HepG2 (cell line): Measurements from ENCODE around the gene NTN4. TPM values are rescaled to one million over a fixed set of nuclear protein-coding genes. Genes with fewer than 3 reads are reported as not detected.

Source experiments
- ATAC-seq: fragments of 200-7000 bp; cut with Tn5 transposase; 3 replicates; pipeline ENCODE4 v1.9.1; 2020; ENCODE audit warnings: mild to moderate bottlenecking, moderate library complexity
- BruUV-seq: library from RNA; stranded (reverse); fragments of 400-500 nt; replicated peaks from 2 replicates; lab custom pipeline; 2021; lab: Mats Ljungman, UMichigan
- CTCF ChIA-PET: fragments of 300-600 bp; formaldehyde crosslinking; extraction: SDS; loops from one replicate; lab custom pipeline; 2021; ENCODE audit warnings: low total read pairs, inconsistent platforms, low intra/inter-chr PET ratio; lab: Yijun Ruan, JAX
- POLR2A ChIA-PET: fragments of 350-600 bp; sonication (Branson Sonifier 250); formaldehyde crosslinking; loops from one replicate; lab custom pipeline; 2020; ENCODE audit warnings: antibody characterized with exemption, inconsistent platforms; lab: Yijun Ruan, JAX
- DNase-seq: peaks from one replicate; pipeline ENCODE4 v3.0.0-alpha.2; 2015; ENCODE audit warnings: low spot score
- FAIRE-seq: peaks from 3 replicates; lab custom pipeline; 2011; peaks lifted over from hg19 to GRCh38; lab: Jason Lieb, UNC
- H2AFZ ChIP-seq: one replicate; pipeline ENCODE4 v1.6.1; 2011; ENCODE audit warnings: low read length, inconsistent platforms
- H3K27ac ChIP-seq: fragments of 300-600 bp; 3 replicates; pipeline ENCODE4 v1.8.0; 2011; ENCODE audit warnings: mixed run types, mild to moderate bottlenecking, mixed read lengths, low read length, inconsistent platforms; ENCODE audit not compliant: insufficient read depth; ENCODE audit errors: extremely low read length
- H3K27me3 ChIP-seq, 2 experiments: fragments of 200-600 bp in 1 of 2; 2 replicates in 1 of 2; 3 replicates in 1 of 2; pipeline versions ENCODE4 v1.6.0 to v1.8.0; 2011; ENCODE audit warnings: low read length in 2 of 2, mild to moderate bottlenecking in 2 of 2, moderate library complexity in 2 of 2, inconsistent platforms in 1 of 2; ENCODE audit not compliant: insufficient read depth in 2 of 2, control insufficient read depth in 1 of 2
- H3K36me3 ChIP-seq, 2 experiments: fragments of 200-600 bp in 1 of 2; replicated peaks in 1 of 2; 2 replicates in 1 of 2; 3 replicates in 1 of 2; pipeline versions ENCODE4 v1.5.1 to v1.8.0; 2011; ENCODE audit warnings: low read length in 2 of 2, inconsistent platforms in 1 of 2; ENCODE audit not compliant: insufficient read depth in 2 of 2, control insufficient read depth in 1 of 2
- H3K4me1 ChIP-seq: 2 replicates; pipeline ENCODE4 v1.5.1; 2012; ENCODE audit warnings: low read length, inconsistent platforms; ENCODE audit not compliant: insufficient read depth
- H3K4me2 ChIP-seq: 2 replicates; pipeline ENCODE4 v1.6.0; 2011; ENCODE audit warnings: low read depth, low read length, inconsistent platforms
- H3K4me3 ChIP-seq, 3 experiments: fragments of 200-600 bp in 1 of 3; sonication (generic), shearing (Covaris generic) in 1 of 3; replicated peaks in 1 of 3; 2 replicates each; pipeline ENCODE4 v1.5.1; 2011 to 2016; ENCODE audit warnings: low read length in 3 of 3, inconsistent platforms in 2 of 3, low read depth in 2 of 3, mild to moderate bottlenecking in 2 of 3, control low read depth in 1 of 3, mixed read lengths in 1 of 3; ENCODE audit not compliant: insufficient read depth in 1 of 3
- H3K79me2 ChIP-seq: one replicate; pipeline ENCODE4 v1.6.1; 2011; ENCODE audit warnings: low read length, inconsistent platforms; ENCODE audit not compliant: insufficient read depth
- H3K9ac ChIP-seq: 2 replicates; pipeline ENCODE4 v1.6.0; 2011; ENCODE audit warnings: mild to moderate bottlenecking, low read depth, low read length, inconsistent platforms; ENCODE audit not compliant: insufficient read depth
- H3K9me3 ChIP-seq: 2 replicates; pipeline ENCODE4 v1.5.1; 2012; ENCODE audit warnings: mild to moderate bottlenecking, low read length
- H4K20me1 ChIP-seq: 2 replicates; pipeline ENCODE4 v1.6.0; 2011; ENCODE audit warnings: inconsistent platforms, mild to moderate bottlenecking, low read length, moderate library complexity; ENCODE audit not compliant: insufficient read depth
- BATF2 ChIP-seq: sonication (generic); formaldehyde crosslinking; IDR thresholded peaks from 2 replicates; pipeline ENCODE4 v1.8.0; 2022; ENCODE audit warnings: mild to moderate bottlenecking, missing genetic modification reagents, moderate library complexity
- EED ChIP-seq: sonication (generic); formaldehyde crosslinking; IDR thresholded peaks from 2 replicates; pipeline ENCODE4 v1.5.0; 2020; ENCODE audit warnings: mild to moderate bottlenecking, missing genetic modification reagents
- GLMP ChIP-seq: sonication (generic); formaldehyde crosslinking; IDR thresholded peaks from 2 replicates; pipeline ENCODE4 v1.9.0; 2021; ENCODE audit warnings: missing genetic modification reagents, mild to moderate bottlenecking, borderline replicate concordance
- ISX ChIP-seq: sonication (generic); formaldehyde crosslinking; conservative IDR thresholded peaks from 2 replicates; pipeline ENCODE4 v1.5.0; 2020; ENCODE audit warnings: missing genetic modification reagents
- KLF12 ChIP-seq: sonication (generic); formaldehyde crosslinking; IDR thresholded peaks from 2 replicates; pipeline ENCODE4 v1.4.0; 2020; ENCODE audit warnings: missing genetic modification reagents, borderline replicate concordance
- RARA ChIP-seq: IDR thresholded peaks from 2 replicates; pipeline ENCODE4 v1.6.1; 2016; ENCODE audit warnings: missing genetic modification reagents, missing compliant biosample characterization
- THYN1 ChIP-seq: sonication (generic); formaldehyde crosslinking; IDR thresholded peaks from 2 replicates; pipeline ENCODE4 v1.8.1; 2023; ENCODE audit warnings: low read depth, mild to moderate bottlenecking, moderate library complexity, missing genetic modification reagents, borderline replicate concordance
- ZBTB21 ChIP-seq: sonication (generic); formaldehyde crosslinking; IDR thresholded peaks from 2 replicates; pipeline ENCODE4 v1.4.0; 2020; ENCODE audit warnings: missing genetic modification reagents
- ZNF383 ChIP-seq: sonication (generic); formaldehyde crosslinking; IDR thresholded peaks from 2 replicates; pipeline ENCODE4 v1.4.0; 2020; ENCODE audit warnings: missing genetic modification reagents, mild to moderate bottlenecking, borderline replicate concordance
- WGBS: methylation state at CpG from one replicate; pipeline ENCODE4 v1.1.6; 2017; ENCODE audit warnings: low lambda C conversion rate; 5-methylcytosine and 5-hydroxymethylcytosine counted together
- in situ Hi-C: cut with HindIII; loops from 2 replicates; pipeline ENCODE4 v1.10.0; 2017; ENCODE audit warnings: low pct_unique_long_range_greater_than_20kb; ENCODE audit not compliant: extremely low pct_ligation_motif_present
- intact Hi-C: fragments of 100-400 bp; cut with micrococcal nuclease; formaldehyde crosslinking; loops from one replicate; pipeline ENCODE4 v1.10.0; 2022; ENCODE audit not compliant: unreplicated experiment
- polyA plus RNA-seq, 8 experiments: library from polyadenylated mRNA; depleted of rRNA in 3 of 8; stranded (reverse) in 7 of 8; unstranded in 1 of 8; fragments of >200 nt; fragmentation: Illumina TruSeq in 4 of 8; extraction: Trizol in 4 of 8; gene quantifications; 2 replicates each; pipeline versions ENCODE4 v1.2.1 to v1.2.3, GENCODE V29; 2011 to 2016; ENCODE audit warnings: low read depth in 4 of 8, missing spikeins in 1 of 8, mixed read lengths in 1 of 8; ENCODE audit not compliant: insufficient read depth in 1 of 8
- total RNA-seq, 5 experiments: library from RNA; depleted of rRNA; stranded (reverse); fragments of >200 nt; fragmentation: Illumina TruSeq; extraction: Trizol; gene quantifications; 2 replicates each; pipeline ENCODE4 v1.2.3, GENCODE V29; 2016; ENCODE audit warnings: low read depth in 1 of 5

Gene NTN4
- total and polyA plus RNA-seq, 2 of the 13 experiments (the other 11 are each of a cell fraction or from before 2014, with no cell fraction given): 7.8 to 11.5 TPM

- in situ Hi-C loops: loop anchor here (5.0 kb wide), 1 partner anchor 228 kb away; no protein-coding TSS in a partner anchor
- Histone ChIP-seq H2AFZ (no peak overlapping the region), H3K4me3 (no peak overlapping the region), H3K4me2 (no peak overlapping the region), H3K9me3 (no peaks in the 10 kb centered on the region), H3K27ac (no peak overlapping the region), H4K20me1 (no peaks in the 10 kb centered on the region)
- 66% methylated on average over 2 of the region's 2 CpGs for WGBS
- no TSS peak for BruUV-seq
- FAIRE-seq: no peak
- intact Hi-C loops: no loop called here
- CTCF ChIA-PET: no interaction called here
- POLR2A ChIA-PET: interaction anchor here (0.7 kb wide), 1 partner anchor 25 kb away, joined by 3 read pairs; no protein-coding TSS in a partner anchor
- TF ChIP-seq ZNF383 (CRISPR knock-in tag) (no peak), ZBTB21 (CRISPR knock-in tag) (no peak), ISX (CRISPR knock-in tag) (no peak), GLMP (CRISPR knock-in tag) (no peak), KLF12 (CRISPR knock-in tag) (no peak), EED (no peak)
- TF ChIP-seq, all 625 proteins: peak for 0
- DNase-seq: no peak
- H3K79me2 ChIP-seq: no peaks in the 10 kb centered on the region
- no peak for ATAC-seq
- no peaks in the 10 kb centered on the region for H3K36me3 ChIP-seq
- peaks cover 14% of the 10 kb centered on the region for H3K4me1 ChIP-seq
- H3K9ac ChIP-seq: no peak overlapping the region
- no peaks in the 10 kb centered on the region for H3K27me3 ChIP-seq
Observed at GRCh38 chr12:95810411-95810810, 19.8 kb upstream of the NTN4 start.

GRCh38 chr12:95809000-95809680, 18.6 kb upstream of the NTN4 start:
- Histone ChIP-seq H3K4me2 (no peak overlapping the region), H3K4me1 (peaks cover 22% of the 10 kb centered on the region), H3K27ac (no peak overlapping the region), H3K27me3 (no peaks in the 10 kb centered on the region), H4K20me1 (no peaks in the 10 kb centered on the region), H3K36me3 (no peaks in the 10 kb centered on the region), H3K4me3 (no peak overlapping the region), H2AFZ (no peak overlapping the region), H3K9me3 (no peaks in the 10 kb centered on the region)
- WGBS: 83% methylated on average over 7 of the region's 7 CpGs
- intact Hi-C loops: no loop called here
- in situ Hi-C loops: loop anchor here (10.0 kb wide), 1 partner anchor 184 kb away; no protein-coding TSS in a partner anchor
- no peak for DNase-seq
- POLR2A ChIA-PET: no interaction called here
- no TSS peak for BruUV-seq
- no peak for TF ChIP-seq RARA
- TF ChIP-seq THYN1 (CRISPR knock-in tag): no peak
- no peak for TF ChIP-seq BATF2 (CRISPR knock-in tag)
- TF ChIP-seq, all 625 proteins: peak for 0
- H3K79me2 ChIP-seq: no peaks in the 10 kb centered on the region
- H3K9ac ChIP-seq: no peak overlapping the region
- CTCF ChIA-PET: no interaction called here
- FAIRE-seq (no peak), ATAC-seq (no peak)
